SU-DHL-6 (cell line): ENCODE data around the gene MYOM1.

Experiments used
- H2AFZ ChIP-seq: fragments of 200-600 bp; sonication (generic); 2 replicates; pipeline ENCODE4 v1.6.1; 2014; ENCODE audit warnings: low read depth, mild to moderate bottlenecking, moderate library complexity, mixed read lengths, antibody characterized with exemption, low read length; ENCODE audit not compliant: severe bottlenecking
- H3F3A ChIP-seq: fragments of 200-600 bp; shearing (Covaris generic); 2 replicates; pipeline ENCODE4 v1.6.0; 2016; ENCODE audit warnings: antibody characterized with exemption, mild to moderate bottlenecking; ENCODE audit not compliant: insufficient read depth
- H3K27ac ChIP-seq: fragments of 200-600 bp; sonication (generic); 2 replicates; pipeline ENCODE4 v1.5.1; 2016; ENCODE audit warnings: low read depth, mild to moderate bottlenecking, low read length, moderate library complexity, mixed read lengths
- H3K27me3 ChIP-seq: fragments of 200-600 bp; sonication (generic), shearing (Covaris generic); 2 replicates; pipeline ENCODE4 v1.6.0; 2014; ENCODE audit warnings: mild to moderate bottlenecking, low read length
- H3K36me3 ChIP-seq: fragments of 200-600 bp; sonication (generic); 2 replicates; pipeline ENCODE4 v1.6.1; 2014; ENCODE audit warnings: mild to moderate bottlenecking, low read length, mixed read lengths
- H3K4me2 ChIP-seq: fragments of 300-600, 200-600 bp; shearing (Covaris generic), sonication (generic); 2 replicates; pipeline ENCODE4 v1.6.0; 2014; ENCODE audit warnings: low read length, low read depth, mild to moderate bottlenecking; ENCODE audit not compliant: poor library complexity, severe bottlenecking
- H3K4me3 ChIP-seq: fragments of 200-600 bp; sonication (generic); 2 replicates; pipeline ENCODE4 v1.5.1; 2014; ENCODE audit warnings: antibody characterized with exemption, low read length, mild to moderate bottlenecking, mixed read lengths; ENCODE audit not compliant: insufficient read depth, poor library complexity, severe bottlenecking
- H3K79me2 ChIP-seq: fragments of 200-600 bp; sonication (generic); 2 replicates; pipeline ENCODE4 v1.6.1; 2014; ENCODE audit warnings: mild to moderate bottlenecking, low read length, moderate library complexity; ENCODE audit not compliant: insufficient read depth
- H3K9ac ChIP-seq: fragments of 200-600 bp; sonication (generic); 2 replicates; pipeline ENCODE4 v1.7.0; 2014; ENCODE audit warnings: mild to moderate bottlenecking, low read length
- H3K9me2 ChIP-seq: fragments of 200-600 bp; sonication (generic); replicated peaks from 2 replicates; pipeline ENCODE4 v1.6.1; 2014; ENCODE audit warnings: low read length; ENCODE audit not compliant: insufficient read depth
- H3K9me3 ChIP-seq: fragments of 200-600 bp; sonication (generic); 2 replicates; pipeline ENCODE4 v1.6.1; 2014; ENCODE audit warnings: low read length, mixed read lengths; ENCODE audit not compliant: insufficient read depth
- H4K20me1 ChIP-seq: fragments of 200-600 bp; sonication (generic); 2 replicates; pipeline ENCODE4 v1.6.1; 2014; ENCODE audit warnings: low read depth, mild to moderate bottlenecking, antibody characterized with exemption, low read length, moderate library complexity, mixed read lengths
- CTCF ChIP-seq: fragments of 200-600 bp; sonication (generic); IDR thresholded peaks from one replicate; pipeline ENCODE4 v1.5.1; 2017; ENCODE audit warnings: antibody characterized with exemption, mild to moderate bottlenecking, low read length, moderate library complexity; ENCODE audit not compliant: insufficient read depth, poor library complexity, severe bottlenecking
- EZH2phosphoT487 ChIP-seq: fragments of 200-600 bp; sonication (generic), shearing (Covaris generic); conservative IDR thresholded peaks from 2 replicates; pipeline ENCODE4 v1.6.1; 2018; ENCODE audit warnings: mild to moderate bottlenecking, antibody characterized with exemption, low read length, moderate library complexity, mixed read lengths

The MYOM1 gene

GRCh38 chr18:3180325-3180724 is 39.4 kb downstream of the MYOM1 start:
- H4K20me1 ChIP-seq = no peaks in the 10 kb centered on the region
- H3K4me2 ChIP-seq = peak overlapping the region; percentile 72
- H3K27ac ChIP-seq = peak overlapping the region; percentile 97
- H3K79me2 ChIP-seq = no peaks in the 10 kb centered on the region
- H3K9me3 ChIP-seq = no peaks in the 10 kb centered on the region
- H2AFZ ChIP-seq = no peak overlapping the region
- H3K9ac ChIP-seq = peak overlapping the region; percentile 43; the same call in 1 of the 2 replicates
- TF ChIP-seq EZH2phosphoT487 = no peak
- no peak for TF ChIP-seq CTCF
- H3K4me3 ChIP-seq = no peak overlapping the region
- no peaks in the 10 kb centered on the region for H3K27me3 ChIP-seq
- peaks cover 13% of the 10 kb centered on the region for H3F3A ChIP-seq
- no peaks in the 10 kb centered on the region for H3K36me3 ChIP-seq
- no peaks in the 10 kb centered on the region for H3K9me2 ChIP-seq

- Histone ChIP-seq H3K9me2 (no peaks in the 10 kb centered on the region), H3K27ac (peak overlapping the region; percentile 97), H3K9ac (peak overlapping the region; percentile 43), H2AFZ (no peak overlapping the region), H3K9me3 (no peaks in the 10 kb centered on the region), H3K27me3 (no peaks in the 10 kb centered on the region), H3K4me3 (peak overlapping the region; percentile 9), H3K79me2 (no peaks in the 10 kb centered on the region), H3K36me3 (no peaks in the 10 kb centered on the region), H3F3A (peaks cover 13% of the 10 kb centered on the region), H4K20me1 (no peaks in the 10 kb centered on the region), H3K4me2 (peak overlapping the region; percentile 72)
- no peak for TF ChIP-seq CTCF
- no peak for TF ChIP-seq EZH2phosphoT487
Measured at GRCh38 chr18:3179430-3180089, 40.2 kb downstream of the MYOM1 start.

GRCh38 chr18:3177902-3178687 is 41.7 kb downstream of the MYOM1 start:
- peak overlapping the region; percentile 72 for H3K4me2 ChIP-seq
- H4K20me1 ChIP-seq = no peaks in the 10 kb centered on the region
- H2AFZ ChIP-seq = no peak overlapping the region
- peak overlapping the region; percentile 12 for H3K4me3 ChIP-seq
- H3K27ac ChIP-seq = peak overlapping the region; percentile 97
- no peaks in the 10 kb centered on the region for H3K79me2 ChIP-seq
- peak overlapping the region; percentile 43 for H3K9ac ChIP-seq
- no peaks in the 10 kb centered on the region for H3K27me3 ChIP-seq
- H3K9me3 ChIP-seq = no peaks in the 10 kb centered on the region
- no peaks in the 10 kb centered on the region for H3K9me2 ChIP-seq
- H3F3A ChIP-seq = peaks cover 13% of the 10 kb centered on the region
- TF ChIP-seq EZH2phosphoT487 (no peak), CTCF (no peak)
- H3K36me3 ChIP-seq = no peaks in the 10 kb centered on the region
